GM20000 (cell line): ENCODE results near the gene CDC37.

Experiments
- DNase-seq: peaks from one replicate; pipeline ENCODE4 v3.0.0; 2012; ENCODE audit warnings: low spot score
- CTCF ChIP-seq: IDR thresholded peaks from 2 replicates; pipeline ENCODE4 v1.5.1; 2012; ENCODE audit warnings: mild to moderate bottlenecking, control low read depth; ENCODE audit errors: extremely low read depth, missing control alignments

CDC37 gene

GRCh38 chr19:10419646-10420443 is 16.5 kb upstream of the CDC37 start:
- TF ChIP-seq CTCF = no peak
- peak; percentile 84 for DNase-seq

- no peak for DNase-seq
- TF ChIP-seq CTCF = no peak
Measured at GRCh38 chr19:10419200-10419645, 15.9 kb upstream of the CDC37 start.

- TF ChIP-seq CTCF = no peak
- DNase-seq = no peak
Measured at GRCh38 chr19:10418485-10419199, 15.3 kb upstream of the CDC37 start.

GRCh38 chr19:10418235-10418484 is 14.8 kb upstream of the CDC37 start:
- TF ChIP-seq CTCF = no peak
- DNase-seq = no peak

GRCh38 chr19:10417541-10418234 is 14.3 kb upstream of the CDC37 start:
- DNase-seq = no peak
- TF ChIP-seq CTCF = no peak

GRCh38 chr19:10416380-10417257 is 13.3 kb upstream of the CDC37 start:
- DNase-seq = peak; percentile 94
- peak; percentile 73 for TF ChIP-seq CTCF
